ENCODE measurements around the gene PTPN7. TPM values are rescaled to one million over a fixed set of nuclear protein-coding genes. Genes with fewer than 3 reads are reported as not detected.

Gene PTPN7
- total RNA-seq, 2 donors from 2014 or later: not detected

DNA sequence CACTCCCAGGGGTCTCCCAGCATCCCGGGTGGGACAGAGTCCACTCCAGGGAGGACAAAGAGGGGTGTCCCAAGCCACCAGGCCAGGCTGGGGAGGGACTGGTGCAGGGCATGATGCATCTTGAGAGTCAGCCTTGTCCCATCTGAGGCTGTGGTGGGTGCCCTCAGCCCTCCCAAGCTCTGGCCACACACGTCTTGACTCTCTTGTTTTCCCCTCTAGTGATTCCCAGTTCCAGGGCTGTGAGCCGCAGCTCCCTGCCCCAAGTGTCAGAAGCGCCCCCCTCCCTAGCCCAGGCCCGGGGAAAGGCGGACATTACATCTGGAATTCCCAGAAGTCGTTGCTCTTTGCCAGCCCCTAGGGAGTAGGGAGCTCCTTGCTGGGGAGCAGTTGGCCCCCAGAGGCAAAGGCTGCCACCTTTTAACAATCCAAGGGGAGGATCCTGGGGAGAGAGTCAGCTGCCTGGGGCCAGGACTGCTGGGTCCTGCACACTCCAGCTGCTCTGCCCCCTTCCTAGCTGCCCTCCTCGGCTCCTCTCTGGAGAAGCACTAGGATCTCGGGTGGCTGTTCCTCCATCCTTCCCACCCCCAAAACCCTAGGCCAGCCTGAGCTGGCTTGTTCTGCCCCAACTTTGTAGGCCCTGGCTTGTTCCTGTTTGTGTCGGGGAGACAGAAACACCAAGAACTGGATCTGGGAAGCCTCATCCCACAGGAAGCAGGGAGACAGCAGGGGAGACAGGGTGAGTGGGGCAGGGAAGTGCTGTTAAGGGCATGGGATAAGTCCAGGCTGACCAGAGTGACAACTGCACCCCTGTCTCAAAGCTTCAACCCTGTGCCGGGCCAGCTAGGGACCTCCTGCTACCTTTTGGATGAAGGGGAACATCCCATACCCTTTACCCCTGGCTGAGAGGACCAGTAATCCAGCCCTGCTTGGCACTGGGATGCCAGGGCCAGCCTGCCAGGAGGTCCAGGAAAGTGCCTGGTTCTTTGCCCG lies 3.2 kb upstream of the PTPN7 start:
- Histone ChIP-seq H3K9ac (ENCODE audit: extremely low read depth, low read length, poor library complexity, severe bottlenecking) (no peak overlapping the region), H3K4me3 (ENCODE audit: low read length) (no peak overlapping the region), H3K4me1 (ENCODE audit: control insufficient read depth, insufficient read depth, low read length) (peaks cover 4% of the 10 kb centered on the region), H3K27ac (ENCODE audit: low read depth, low read length) (no peak overlapping the region), H3K27me3 (ENCODE audit: control insufficient read depth, insufficient read depth, low read length, poor library complexity, severe bottlenecking) (no peaks in the 10 kb centered on the region), H3K9me3 (ENCODE audit: control insufficient read depth, low read length) (no peaks in the 10 kb centered on the region), H3K36me3 (ENCODE audit: control insufficient read depth, insufficient read depth, low read length) (no peaks in the 10 kb centered on the region)
- Mint-ChIP-seq H3K4me3 (no peak overlapping the region), H3K27me3 (ENCODE audit: insufficient read depth) (no peaks in the 10 kb centered on the region), H3K4me1 (peaks cover 29% of the 10 kb centered on the region), H3K9me3 (no peaks in the 10 kb centered on the region), H3K36me3 (ENCODE audit: low read depth) (no peaks in the 10 kb centered on the region), H3K27ac (no peak overlapping the region)
- WGBS, 2 experiments (ENCODE audit: insufficient coverage in 1 of 2, insufficient read length in 1 of 2): 85 to 94% methylated on average over 3 to 12 of the region's 12 CpGs
- DNase-seq: no peak
- no peak for TF ChIP-seq CTCF (conservative IDR thresholded peaks at IDR 0.05)

DNA sequence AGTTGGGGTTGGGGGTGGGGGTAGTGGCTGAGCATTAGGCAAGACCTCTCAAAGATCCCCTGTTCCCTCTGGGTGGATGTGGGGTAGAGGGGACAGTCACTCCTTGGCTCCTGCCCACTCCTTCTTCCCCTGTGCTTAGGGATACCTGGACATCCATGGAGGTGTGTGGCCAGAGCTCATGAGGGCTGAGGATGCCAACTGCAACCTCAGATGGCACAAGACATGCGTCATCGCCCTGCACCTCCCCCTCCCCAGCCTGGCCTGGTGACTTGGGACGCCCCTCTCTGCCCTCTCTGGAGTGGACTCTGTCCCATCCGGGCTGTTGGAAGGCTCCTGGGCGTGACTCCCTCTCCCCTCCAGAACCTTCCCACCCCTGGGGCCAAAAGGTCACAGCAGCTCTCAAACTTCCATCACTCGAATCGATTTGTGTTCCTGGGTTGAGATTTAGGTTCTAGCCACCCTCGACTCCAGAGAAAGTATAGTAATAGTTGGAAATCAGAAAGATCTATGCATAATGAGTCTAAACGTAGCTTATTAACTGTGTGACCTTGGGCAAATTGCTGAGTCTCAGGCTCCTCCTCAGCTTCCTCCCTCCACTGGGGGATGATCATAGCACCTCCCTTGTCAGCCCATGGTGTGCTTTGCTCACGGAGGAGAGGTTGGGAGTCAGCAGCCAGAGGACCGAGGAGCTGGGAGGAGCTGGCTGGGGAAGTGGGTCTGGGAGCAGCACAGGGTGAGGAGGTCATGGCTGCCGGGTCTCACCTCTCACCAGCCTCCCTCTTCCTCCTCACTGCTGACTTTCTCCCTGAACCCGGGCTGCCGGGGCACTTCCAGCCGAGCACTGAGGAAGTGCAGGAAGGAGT lies 2.2 kb upstream of the PTPN7 start:
- TF ChIP-seq CTCF (conservative IDR thresholded peaks at IDR 0.05): no peak
- H3K27ac Mint-ChIP-seq: no peak overlapping the region
- no peaks in the 10 kb centered on the region for H3K36me3 Mint-ChIP-seq (ENCODE audit: low read depth)
- no peak overlapping the region for H3K27ac ChIP-seq (ENCODE audit: low read depth, low read length)
- DNase-seq: no peak
- no peak overlapping the region for H3K9ac ChIP-seq (ENCODE audit: extremely low read depth, low read length, poor library complexity, severe bottlenecking)
- H3K4me1 Mint-ChIP-seq: peaks cover 29% of the 10 kb centered on the region
- H3K9me3 ChIP-seq (ENCODE audit: control insufficient read depth, low read length): no peaks in the 10 kb centered on the region
- H3K27me3 ChIP-seq (ENCODE audit: control insufficient read depth, insufficient read depth, low read length, poor library complexity, severe bottlenecking): no peaks in the 10 kb centered on the region
- H3K4me1 ChIP-seq (ENCODE audit: control insufficient read depth, insufficient read depth, low read length): peaks cover 4% of the 10 kb centered on the region
- H3K4me3 Mint-ChIP-seq: no peak overlapping the region
- H3K27me3 Mint-ChIP-seq (ENCODE audit: insufficient read depth): no peaks in the 10 kb centered on the region
- WGBS, 2 experiments (ENCODE audit: insufficient coverage in 1 of 2, insufficient read length in 1 of 2): 74 to 82% methylated on average over 6 to 15 of the region's 15 CpGs
- no peak overlapping the region for H3K4me3 ChIP-seq (ENCODE audit: low read length)
- H3K9me3 Mint-ChIP-seq: no peaks in the 10 kb centered on the region
- H3K36me3 ChIP-seq (ENCODE audit: control insufficient read depth, insufficient read depth, low read length): no peaks in the 10 kb centered on the region

DNA sequence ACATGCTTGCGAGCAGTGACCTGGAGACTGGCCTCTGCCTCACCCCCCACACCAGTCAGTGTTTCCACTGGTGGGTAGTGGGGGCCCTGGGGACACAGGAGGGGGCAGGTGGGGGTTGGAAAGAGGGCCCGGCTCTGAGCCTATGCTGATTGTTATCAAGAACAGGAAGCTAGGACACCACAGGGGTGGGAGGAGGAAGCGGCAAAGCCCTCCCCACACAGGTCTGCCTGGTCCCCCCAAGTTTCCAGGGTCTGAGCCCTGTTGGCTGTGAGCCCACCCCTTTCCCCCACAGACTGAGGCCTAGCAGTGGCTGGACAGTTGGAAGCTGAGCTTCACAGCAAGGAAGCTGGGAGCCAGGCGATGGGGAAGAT lies 1.6 kb upstream of the PTPN7 start:
- no peak for TF ChIP-seq CTCF (conservative IDR thresholded peaks at IDR 0.05)
- H3K27ac ChIP-seq (ENCODE audit: low read depth, low read length): no peak overlapping the region
- H3K9me3 ChIP-seq (ENCODE audit: control insufficient read depth, low read length): no peaks in the 10 kb centered on the region
- H3K9ac ChIP-seq (ENCODE audit: extremely low read depth, low read length, poor library complexity, severe bottlenecking): no peak overlapping the region
- Mint-ChIP-seq H3K27me3 (ENCODE audit: insufficient read depth) (no peaks in the 10 kb centered on the region), H3K4me1 (peaks cover 29% of the 10 kb centered on the region), H3K9me3 (no peaks in the 10 kb centered on the region), H3K27ac (no peak overlapping the region), H3K4me3 (no peak overlapping the region), H3K36me3 (ENCODE audit: low read depth) (no peaks in the 10 kb centered on the region)
- H3K36me3 ChIP-seq (ENCODE audit: control insufficient read depth, insufficient read depth, low read length): no peaks in the 10 kb centered on the region
- no peak for DNase-seq
- WGBS, 2 experiments (ENCODE audit: insufficient coverage in 1 of 2, insufficient read length in 1 of 2): 77 to 100% methylated on average over 3 to 4 of the region's 4 CpGs
- H3K4me1 ChIP-seq (ENCODE audit: control insufficient read depth, insufficient read depth, low read length): peaks cover 4% of the 10 kb centered on the region
- no peak overlapping the region for H3K4me3 ChIP-seq (ENCODE audit: low read length)
- no peaks in the 10 kb centered on the region for H3K27me3 ChIP-seq (ENCODE audit: control insufficient read depth, insufficient read depth, low read length, poor library complexity, severe bottlenecking)

Data from endodermal cell (in vitro differentiated cells).